WTC11 (cell line): Measurements from ENCODE around the gene ZSWIM6. TPM values are rescaled to one million over a fixed set of nuclear protein-coding genes. Genes with fewer than 3 reads are reported as not detected.

Source experiments
- ATAC-seq: fragments of 200-7000 bp; cut with Tn5 transposase; 2 replicates; pipeline ENCODE4 v1.10.0; 2021; ENCODE audit warnings: mild to moderate bottlenecking, moderate library complexity
- CTCF ChIA-PET: fragments of 300-600 bp; sonication (Branson Sonifier 250); formaldehyde crosslinking; loops from one replicate; lab custom pipeline; 2021; ENCODE audit warnings: antibody characterized with exemption; lab: Charles Lee
- POLR2A ChIA-PET: fragments of 350-600 bp; sonication (Branson Sonifier 250); formaldehyde crosslinking; loops from one replicate; lab custom pipeline; 2021; ENCODE audit warnings: antibody characterized with exemption; lab: Charles Lee
- DNase-seq: peaks from one replicate; pipeline ENCODE4 v3.0.0; 2021; ENCODE audit warnings: low spot score
- H3K27ac Mint-ChIP-seq: 2 replicates; pipeline ENCODE4 v1.8.0; 2021; ENCODE audit warnings: mixed read lengths
- H3K27me3 Mint-ChIP-seq: 2 replicates; pipeline ENCODE4 v1.8.0; 2021; ENCODE audit warnings: low read depth, mild to moderate bottlenecking, moderate library complexity, mixed read lengths
- H3K36me3 Mint-ChIP-seq: 2 replicates; pipeline ENCODE4 v1.8.0; 2021; ENCODE audit warnings: mixed read lengths
- H3K4me1 Mint-ChIP-seq: 2 replicates; pipeline ENCODE4 v1.8.0; 2022; ENCODE audit warnings: mixed read lengths
- H3K4me3 Mint-ChIP-seq: 2 replicates; pipeline ENCODE4 v1.8.0; 2021; ENCODE audit warnings: mild to moderate bottlenecking, moderate library complexity, mixed read lengths
- H3K9me3 Mint-ChIP-seq: 2 replicates; pipeline ENCODE4 v1.8.0; 2021; ENCODE audit warnings: mixed read lengths
- ARID4B ChIP-seq: sonication (generic); formaldehyde crosslinking; IDR thresholded peaks from 2 replicates; pipeline ENCODE4 v1.8.0; 2023; ENCODE audit warnings: missing genetic modification reagents, mild to moderate bottlenecking, borderline replicate concordance
- CREM ChIP-seq: sonication (generic); formaldehyde crosslinking; IDR thresholded peaks from 2 replicates; pipeline ENCODE4 v1.8.1; 2022; ENCODE audit warnings: mild to moderate bottlenecking, missing genetic modification reagents, moderate library complexity
- EMX1 ChIP-seq: fragments of 250-450 bp; sonication (Bioruptor Pico); IDR thresholded peaks from 2 replicates; pipeline ENCODE4 v1.8.0; 2021; ENCODE audit warnings: mild to moderate bottlenecking
- FOXK1 ChIP-seq: sonication (generic); formaldehyde crosslinking; IDR thresholded peaks from 2 replicates; pipeline ENCODE4 v1.8.0; 2022; ENCODE audit warnings: mild to moderate bottlenecking, moderate library complexity, missing genetic modification reagents
- HMGXB4 ChIP-seq: sonication (generic); formaldehyde crosslinking; IDR thresholded peaks from 2 replicates; pipeline ENCODE4 v1.8.1; 2023; ENCODE audit warnings: mild to moderate bottlenecking, moderate library complexity, missing genetic modification reagents
- IRF2 ChIP-seq: sonication (generic); formaldehyde crosslinking; IDR thresholded peaks from 2 replicates; pipeline ENCODE4 v1.8.0; 2022; ENCODE audit warnings: low read depth, missing genetic modification reagents, borderline replicate concordance
- KAT7 ChIP-seq: sonication (generic); formaldehyde crosslinking; IDR thresholded peaks from 2 replicates; pipeline ENCODE4 v1.8.1; 2023; ENCODE audit warnings: missing genetic modification reagents, mild to moderate bottlenecking, borderline replicate concordance
- RELA ChIP-seq: sonication (generic); formaldehyde crosslinking; IDR thresholded peaks from 2 replicates; pipeline ENCODE4 v1.8.1; 2022; ENCODE audit warnings: missing genetic modification reagents, mild to moderate bottlenecking, borderline replicate concordance
- SMAD4 ChIP-seq: sonication (generic); formaldehyde crosslinking; IDR thresholded peaks from 2 replicates; pipeline ENCODE4 v1.8.0; 2022; ENCODE audit warnings: mild to moderate bottlenecking, missing genetic modification reagents
- STAT6 ChIP-seq: sonication (generic); formaldehyde crosslinking; conservative IDR thresholded peaks from 2 replicates; pipeline ENCODE4 v1.8.1; 2023; ENCODE audit warnings: mild to moderate bottlenecking, low read depth, missing genetic modification reagents, moderate library complexity
- ZMAT4 ChIP-seq: fragments of 250-450 bp; sonication (Bioruptor Pico); IDR thresholded peaks from 2 replicates; pipeline ENCODE4 v1.9.0; 2021; ENCODE audit warnings: mild to moderate bottlenecking
- ZNF121 ChIP-seq: sonication (generic); formaldehyde crosslinking; IDR thresholded peaks from 2 replicates; pipeline ENCODE4 v1.8.0; 2023; ENCODE audit warnings: missing genetic modification reagents
- ZNF138 ChIP-seq: sonication (generic); formaldehyde crosslinking; conservative IDR thresholded peaks from 2 replicates; pipeline ENCODE4 v1.8.1; 2022; ENCODE audit warnings: mild to moderate bottlenecking, moderate library complexity, missing genetic modification reagents
- ZNF281 ChIP-seq: sonication (generic); formaldehyde crosslinking; IDR thresholded peaks from 2 replicates; pipeline ENCODE4 v1.8.0; 2023; ENCODE audit warnings: mild to moderate bottlenecking, missing genetic modification reagents
- ZNF423 ChIP-seq: fragments of 250-450 bp; sonication (Bioruptor Pico); IDR thresholded peaks from 2 replicates; pipeline ENCODE4 v2.1.2; 2022; ENCODE audit warnings: mild to moderate bottlenecking, moderate library complexity
- ZNF512 ChIP-seq: sonication (generic); formaldehyde crosslinking; IDR thresholded peaks from 2 replicates; pipeline ENCODE4 v1.8.1; 2022; ENCODE audit warnings: missing genetic modification reagents, borderline replicate concordance
- ZNF532 ChIP-seq: fragments of 250-450 bp; sonication (Bioruptor Pico); IDR thresholded peaks from 2 replicates; pipeline ENCODE4 v1.9.0; 2021; ENCODE audit warnings: mild to moderate bottlenecking, borderline replicate concordance
- total RNA-seq: library from RNA; stranded (reverse); gene quantifications from 3 replicates; pipeline ENCODE4 v1.2.3, GENCODE V29; 2021

Gene ZSWIM6
- total RNA-seq, 1 experiment from 2014 or later = 12.5 TPM

- TF ChIP-seq ZNF532 = no peak
- no peak for TF ChIP-seq RELA (CRISPR knock-in tag)
- no peak for TF ChIP-seq KAT7 (CRISPR knock-in tag)
- TF ChIP-seq EMX1 (CRISPR knock-in tag) = no peak
Measured at GRCh38 chr5:61532983-61533382, 200.9 kb downstream of the ZSWIM6 start (continued).

GRCh38 chr5:61534481-61535267 is 202.6 kb downstream of the ZSWIM6 start:
- no peaks in the 10 kb centered on the region for H3K27me3 Mint-ChIP-seq
- peaks cover 6% of the 10 kb centered on the region for H3K9me3 Mint-ChIP-seq
- DNase-seq (no peak), ATAC-seq (no peak)
- POLR2A ChIA-PET = no interaction called here
- no peak overlapping the region for H3K27ac Mint-ChIP-seq
- H3K36me3 Mint-ChIP-seq = peaks cover 27% of the 10 kb centered on the region
- CTCF ChIA-PET = no interaction called here
- H3K4me1 Mint-ChIP-seq = no peaks in the 10 kb centered on the region
- H3K4me3 Mint-ChIP-seq = no peak overlapping the region
- TF ChIP-seq ARID4B (CRISPR knock-in tag) (no peak), ZNF121 (CRISPR knock-in tag) (no peak), ZNF512 (CRISPR knock-in tag) (no peak), FOXK1 (CRISPR knock-in tag) (no peak), ZNF138 (CRISPR knock-in tag) (no peak), IRF2 (CRISPR knock-in tag) (no peak), ZNF281 (no peak), HMGXB4 (CRISPR knock-in tag) (no peak), SMAD4 (no peak), STAT6 (CRISPR knock-in tag) (no peak), ZMAT4 (CRISPR knock-in tag) (no peak), ZNF423 (CRISPR knock-in tag) (no peak), CREM (CRISPR knock-in tag) (no peak)
